SHP77 (cell line): Measurements from ENCODE around the gene FRMD4B.
"Not testable (repeated sequence)": the region's sequence is repeated elsewhere in the genome, so short reads cannot be mapped to it uniquely, and the experiment has no call there.

Experiments used
- DNase-seq, 2 experiments: peaks; one replicate each; lab custom pipeline; 2025; lab: John Stamatoyannopoulos, UW

The FRMD4B gene

GRCh38 chr3:69244039-69244438 lies 141.8 kb downstream of the FRMD4B start:
- no peak for DNase-seq

- no peak for DNase-seq
These were observed 144.1 kb downstream of the FRMD4B start for GRCh38 chr3:69241769-69242168.

GRCh38 chr3:69240651-69241568 lies 145.0 kb downstream of the FRMD4B start:
- DNase-seq = no peak

GRCh38 chr3:69239063-69239462 lies 146.8 kb downstream of the FRMD4B start:
- DNase-seq = no peak

- no peak for DNase-seq
These were observed 148.8 kb downstream of the FRMD4B start for GRCh38 chr3:69236812-69237707.

- DNase-seq = no peak
These were observed 150.0 kb downstream of the FRMD4B start for GRCh38 chr3:69235882-69236281.

- DNase-seq = not testable (repeated sequence)
These were observed 150.7 kb downstream of the FRMD4B start for GRCh38 chr3:69235227-69235626.

GRCh38 chr3:69232482-69232881 lies 153.4 kb downstream of the FRMD4B start:
- DNase-seq = peak in 1 of 2 experiments; percentile 30

GRCh38 chr3:69231929-69232440 lies 153.9 kb downstream of the FRMD4B start:
- peak in 1 of 2 experiments; percentile 5 for DNase-seq

GRCh38 chr3:69226071-69226470 lies 159.8 kb downstream of the FRMD4B start:
- DNase-seq = no peak

GRCh38 chr3:69219101-69219708 lies 166.7 kb downstream of the FRMD4B start:
- DNase-seq = no peak

- DNase-seq = no peak
These were observed 167.8 kb downstream of the FRMD4B start for GRCh38 chr3:69218079-69218478.

GRCh38 chr3:69216981-69217380 lies 168.9 kb downstream of the FRMD4B start:
- no peak for DNase-seq

GRCh38 chr3:69214241-69214640 lies 171.6 kb downstream of the FRMD4B start:
- no peak for DNase-seq

- no peak for DNase-seq
These were observed 173.3 kb downstream of the FRMD4B start for GRCh38 chr3:69212411-69213160.

- no peak for DNase-seq
These were observed 175.7 kb downstream of the FRMD4B start for GRCh38 chr3:69210068-69210730.

GRCh38 chr3:69209413-69209812 lies 176.5 kb downstream of the FRMD4B start:
- DNase-seq = no peak

GRCh38 chr3:69207031-69207430 lies 178.9 kb downstream of the FRMD4B start:
- no peak for DNase-seq

GRCh38 chr3:69205385-69205784 lies 180.5 kb downstream of the FRMD4B start:
- no peak for DNase-seq

- no peak for DNase-seq
These were observed 181.5 kb downstream of the FRMD4B start for GRCh38 chr3:69204315-69204957.
